Measurements from ENCODE around the gene STOX1.
"Not testable (repeated sequence)": the region's sequence is repeated elsewhere in the genome, so short reads cannot be mapped to it uniquely, and the experiment has no call there.

STOX1 gene

GRCh38 chr10:68829521-68829920 lies 2.2 kb downstream of the STOX1 start:
- no peak for DNase-seq (ENCODE audit: low read depth in 1 of 2, low spot score in 1 of 2)

GRCh38 chr10:68829952-68830351 lies 2.6 kb downstream of the STOX1 start:
- DNase-seq (ENCODE audit: low read depth in 1 of 2, low spot score in 1 of 2): no peak

- DNase-seq (ENCODE audit: low read depth in 1 of 2, low spot score in 1 of 2): no peak
Measured at GRCh38 chr10:68831961-68832455, 4.7 kb downstream of the STOX1 start.

GRCh38 chr10:68832601-68833000 lies 5.3 kb downstream of the STOX1 start:
- no peak for DNase-seq (ENCODE audit: low read depth in 1 of 2, low spot score in 1 of 2)

GRCh38 chr10:68837626-68838322 lies 10.4 kb downstream of the STOX1 start:
- DNase-seq (ENCODE audit: low read depth in 1 of 2, low spot score in 1 of 2): no peak

GRCh38 chr10:68840650-68841049 lies 13.3 kb downstream of the STOX1 start:
- DNase-seq (ENCODE audit: low read depth in 1 of 2, low spot score in 1 of 2): not testable (repeated sequence)

GRCh38 chr10:68848281-68848680 lies 20.9 kb downstream of the STOX1 start:
- DNase-seq (ENCODE audit: low read depth in 1 of 2, low spot score in 1 of 2): no peak

- no peak for DNase-seq (ENCODE audit: low read depth in 1 of 2, low spot score in 1 of 2)
Measured at GRCh38 chr10:68848806-68849205, 21.5 kb downstream of the STOX1 start.

GRCh38 chr10:68856352-68856751 lies 29.0 kb downstream of the STOX1 start:
- DNase-seq (ENCODE audit: low read depth in 1 of 2, low spot score in 1 of 2): no peak

GRCh38 chr10:68857005-68857404 lies 29.7 kb downstream of the STOX1 start:
- no peak for DNase-seq (ENCODE audit: low read depth in 1 of 2, low spot score in 1 of 2)

- DNase-seq (ENCODE audit: low read depth in 1 of 2, low spot score in 1 of 2): no peak
Measured at GRCh38 chr10:68861253-68861652, 33.9 kb downstream of the STOX1 start.

GRCh38 chr10:68864611-68865010 lies 37.3 kb downstream of the STOX1 start:
- DNase-seq (ENCODE audit: low read depth in 1 of 2, low spot score in 1 of 2): no peak

GRCh38 chr10:68868173-68868572 lies 40.8 kb downstream of the STOX1 start:
- DNase-seq (ENCODE audit: low read depth in 1 of 2, low spot score in 1 of 2): not testable (repeated sequence)

- no peak for DNase-seq (ENCODE audit: low read depth in 1 of 2, low spot score in 1 of 2)
Measured at GRCh38 chr10:68869623-68870022, 42.3 kb downstream of the STOX1 start.

- DNase-seq (ENCODE audit: low read depth in 1 of 2, low spot score in 1 of 2): no peak
Measured at GRCh38 chr10:68870061-68870460, 42.7 kb downstream of the STOX1 start.

GRCh38 chr10:68870545-68871104 lies 43.3 kb downstream of the STOX1 start:
- no peak for DNase-seq (ENCODE audit: low read depth in 1 of 2, low spot score in 1 of 2)

- DNase-seq (ENCODE audit: low read depth in 1 of 2, low spot score in 1 of 2): no peak
Measured at GRCh38 chr10:68871105-68871711, 43.9 kb downstream of the STOX1 start.

- no peak for DNase-seq (ENCODE audit: low read depth in 1 of 2, low spot score in 1 of 2)
Measured at GRCh38 chr10:68871731-68872342, 44.5 kb downstream of the STOX1 start.

GRCh38 chr10:68876246-68877138 lies 49.2 kb downstream of the STOX1 start:
- DNase-seq (ENCODE audit: low read depth in 1 of 2, low spot score in 1 of 2): no peak

GRCh38 chr10:68877482-68878110 lies 50.3 kb downstream of the STOX1 start:
- DNase-seq (ENCODE audit: low read depth in 1 of 2, low spot score in 1 of 2): no peak

GRCh38 chr10:68878496-68878895 lies 51.2 kb downstream of the STOX1 start:
- no peak for DNase-seq (ENCODE audit: low read depth in 1 of 2, low spot score in 1 of 2)
